ENCODE data around the gene RAB25. TPM values are rescaled to one million over a fixed set of nuclear protein-coding genes. Genes with fewer than 3 reads are reported as not detected.

RAB25 gene
- total and polyA plus RNA-seq, 2 experiments from 2014 or later: 71.1 to 106 TPM

- peak overlapping the region; percentile 96 for H3K27ac ChIP-seq
- DNase-seq (ENCODE audit: low spot score): no peak
- H3K79me2 ChIP-seq: peaks cover 33% of the 10 kb centered on the region
- TF ChIP-seq EZH2 (IDR thresholded peaks at IDR 0.05; ENCODE audit: borderline replicate concordance) (no peak), EZH2phosphoT487 (IDR thresholded peaks at IDR 0.05; ENCODE audit: low read depth, severe bottlenecking, unreplicated experiment) (no peak)
- TF ChIP-seq, protein P1, sequence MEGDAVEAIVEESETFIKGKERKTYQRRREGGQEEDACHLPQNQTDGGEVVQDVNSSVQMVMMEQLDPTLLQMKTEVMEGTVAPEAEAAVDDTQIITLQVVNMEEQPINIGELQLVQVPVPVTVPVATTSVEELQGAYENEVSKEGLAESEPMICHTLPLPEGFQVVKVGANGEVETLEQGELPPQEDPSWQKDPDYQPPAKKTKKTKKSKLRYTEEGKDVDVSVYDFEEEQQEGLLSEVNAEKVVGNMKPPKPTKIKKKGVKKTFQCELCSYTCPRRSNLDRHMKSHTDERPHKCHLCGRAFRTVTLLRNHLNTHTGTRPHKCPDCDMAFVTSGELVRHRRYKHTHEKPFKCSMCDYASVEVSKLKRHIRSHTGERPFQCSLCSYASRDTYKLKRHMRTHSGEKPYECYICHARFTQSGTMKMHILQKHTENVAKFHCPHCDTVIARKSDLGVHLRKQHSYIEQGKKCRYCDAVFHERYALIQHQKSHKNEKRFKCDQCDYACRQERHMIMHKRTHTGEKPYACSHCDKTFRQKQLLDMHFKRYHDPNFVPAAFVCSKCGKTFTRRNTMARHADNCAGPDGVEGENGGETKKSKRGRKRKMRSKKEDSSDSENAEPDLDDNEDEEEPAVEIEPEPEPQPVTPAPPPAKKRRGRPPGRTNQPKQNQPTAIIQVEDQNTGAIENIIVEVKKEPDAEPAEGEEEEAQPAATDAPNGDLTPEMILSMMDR (IDR thresholded peaks at IDR 0.05; ENCODE audit: poor library complexity): no peak
- H3K4me2 ChIP-seq: no peak overlapping the region
- peaks cover 41% of the 10 kb centered on the region for H3K4me1 ChIP-seq (ENCODE audit: insufficient read depth)
- no peaks in the 10 kb centered on the region for H3K27me3 ChIP-seq
- H4K20me1 ChIP-seq (ENCODE audit: insufficient read depth, poor library complexity, severe bottlenecking): peaks cover 17% of the 10 kb centered on the region
- no peak overlapping the region for H3K4me3 ChIP-seq
- 90% methylated on average over 4 of the region's 4 CpGs for WGBS (ENCODE audit: low lambda C conversion rate, missing lambda C conversion rate)
- H3K36me3 ChIP-seq (replicated peaks; ENCODE audit: insufficient read depth, low read depth): no peaks in the 10 kb centered on the region
- H3K9me2 ChIP-seq (replicated peaks; ENCODE audit: insufficient read depth): no peaks in the 10 kb centered on the region
- H3K9me3 ChIP-seq (ENCODE audit: low read depth): no peaks in the 10 kb centered on the region
- no peak overlapping the region for H2AFZ ChIP-seq
Observed at GRCh38 chr1:156111355-156111962, 50.5 kb downstream of the RAB25 start.

DNA sequence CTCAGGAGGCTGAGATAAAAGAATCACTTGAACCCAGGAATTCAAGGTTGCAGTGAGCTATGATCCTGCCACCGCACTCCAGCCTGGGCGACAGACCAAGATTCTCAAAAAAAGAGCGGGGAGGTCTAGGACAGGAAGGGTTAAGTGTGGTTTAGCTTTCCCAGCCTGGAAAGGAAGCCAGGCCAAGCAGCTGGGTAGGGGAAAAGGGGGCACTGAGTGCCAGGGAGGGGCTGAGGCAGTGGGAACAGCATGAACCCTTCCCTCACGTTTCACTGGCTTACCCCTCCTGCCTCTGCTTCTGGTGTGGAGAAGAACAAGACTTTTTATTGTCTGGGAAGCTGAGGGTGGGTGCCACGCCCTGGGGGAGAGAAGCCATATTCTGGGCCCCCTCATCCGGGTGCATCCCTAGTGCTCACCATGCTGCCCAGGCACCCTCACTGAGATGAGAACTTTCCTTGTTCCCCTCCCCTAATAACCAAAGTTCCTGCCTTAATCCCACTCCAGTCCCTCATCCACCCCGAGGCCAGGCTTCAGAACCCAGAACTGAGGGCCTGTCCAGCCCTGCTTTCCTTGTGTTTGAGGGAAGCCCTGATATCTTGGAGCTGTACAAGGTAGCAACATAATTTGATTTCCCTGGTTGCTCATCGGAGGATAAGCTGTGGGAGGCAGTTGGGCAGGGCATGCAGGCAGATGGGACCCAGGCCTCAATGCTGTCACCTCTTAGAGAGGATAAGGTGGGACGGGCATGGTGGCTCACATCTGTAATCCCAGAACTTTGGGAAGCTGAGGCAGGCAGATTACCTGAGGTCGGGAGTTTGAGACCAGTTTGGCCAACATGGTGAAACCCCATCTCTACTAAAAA, 51.5 kb downstream of the RAB25 start:
- DNase-seq (ENCODE audit: low spot score): no peak
- H3K27ac ChIP-seq: peak overlapping the region; percentile 96
- peaks cover 34% of the 10 kb centered on the region for H3K4me1 ChIP-seq (ENCODE audit: insufficient read depth)
- H4K20me1 ChIP-seq (ENCODE audit: insufficient read depth, poor library complexity, severe bottlenecking): peaks cover 25% of the 10 kb centered on the region
- no peaks in the 10 kb centered on the region for H3K27me3 ChIP-seq
- TF ChIP-seq EZH2phosphoT487 (IDR thresholded peaks at IDR 0.05; ENCODE audit: low read depth, severe bottlenecking, unreplicated experiment) (no peak), EZH2 (IDR thresholded peaks at IDR 0.05; ENCODE audit: borderline replicate concordance) (no peak)
- TF ChIP-seq, protein P1 (IDR thresholded peaks at IDR 0.05; ENCODE audit: poor library complexity): no peak
- H3K79me2 ChIP-seq: peaks cover 38% of the 10 kb centered on the region
- H3K4me3 ChIP-seq: no peak overlapping the region
- 75% methylated on average over 10 of the region's 10 CpGs for WGBS (ENCODE audit: low lambda C conversion rate, missing lambda C conversion rate)
- peak overlapping the region; percentile 34 for H3K4me2 ChIP-seq
- H3K9me2 ChIP-seq (replicated peaks; ENCODE audit: insufficient read depth): no peaks in the 10 kb centered on the region
- no peaks in the 10 kb centered on the region for H3K36me3 ChIP-seq (replicated peaks; ENCODE audit: insufficient read depth, low read depth)
- no peaks in the 10 kb centered on the region for H3K9me3 ChIP-seq (ENCODE audit: low read depth)
- no peak overlapping the region for H2AFZ ChIP-seq

DNA sequence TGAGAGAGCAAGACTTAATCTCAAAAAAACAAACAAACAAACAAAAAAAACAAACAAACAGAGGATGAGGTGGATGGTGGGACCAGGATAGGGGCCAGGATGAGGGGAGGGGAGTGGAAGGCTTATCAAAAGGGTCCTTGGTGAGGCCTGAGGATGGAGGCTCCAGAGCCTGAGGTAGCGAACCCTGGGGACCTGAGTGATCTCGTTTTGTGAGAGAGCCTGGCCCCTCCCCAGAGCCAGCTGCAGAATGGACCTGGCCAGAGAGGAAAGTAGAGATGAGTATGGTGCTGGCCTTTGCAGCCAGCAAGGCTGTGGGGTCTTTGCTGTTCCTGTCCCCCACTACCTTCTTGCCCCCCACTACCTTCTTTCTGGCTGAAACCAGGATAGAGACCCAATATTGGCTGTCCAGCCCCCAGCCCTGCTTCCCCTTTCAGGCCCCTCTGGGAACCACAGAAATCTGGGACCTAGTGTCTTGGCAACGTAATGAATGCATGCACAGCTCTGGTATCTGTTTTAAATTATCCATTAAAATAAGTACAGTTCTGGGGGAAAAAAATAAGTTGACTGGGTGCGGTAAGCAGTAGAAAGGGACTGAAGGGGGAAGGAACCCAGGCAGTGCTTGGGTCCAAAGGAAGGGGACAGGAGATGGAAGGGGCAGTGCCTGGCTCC, 52.5 kb downstream of the RAB25 start:
- Histone ChIP-seq H3K4me3 (no peak overlapping the region), H2AFZ (no peak overlapping the region), H3K36me3 (replicated peaks; ENCODE audit: insufficient read depth, low read depth) (no peaks in the 10 kb centered on the region), H3K9me3 (ENCODE audit: low read depth) (no peaks in the 10 kb centered on the region), H3K27ac (peak overlapping the region; percentile 96), H3K79me2 (peaks cover 38% of the 10 kb centered on the region), H4K20me1 (ENCODE audit: insufficient read depth, poor library complexity, severe bottlenecking) (peaks cover 33% of the 10 kb centered on the region), H3K9me2 (replicated peaks; ENCODE audit: insufficient read depth) (no peaks in the 10 kb centered on the region), H3K4me1 (ENCODE audit: insufficient read depth) (peaks cover 41% of the 10 kb centered on the region), H3K4me2 (peak overlapping the region; percentile 83), H3K27me3 (no peaks in the 10 kb centered on the region)
- WGBS (ENCODE audit: low lambda C conversion rate, missing lambda C conversion rate): 51% methylated on average over 4 of the region's 4 CpGs
- DNase-seq (ENCODE audit: low spot score): no peak
- TF ChIP-seq EZH2 (IDR thresholded peaks at IDR 0.05; ENCODE audit: borderline replicate concordance) (no peak), EZH2phosphoT487 (IDR thresholded peaks at IDR 0.05; ENCODE audit: low read depth, severe bottlenecking, unreplicated experiment) (no peak)
- TF ChIP-seq, protein P1 (IDR thresholded peaks at IDR 0.05; ENCODE audit: poor library complexity): no peak
